Karpas-422 (cell line): Measurements from ENCODE around the gene DYNC1I1. TPM values are rescaled to one million over a fixed set of nuclear protein-coding genes. Genes with fewer than 3 reads are reported as not detected.

Experiments
- DNase-seq: peaks from one replicate; pipeline ENCODE4 v3.0.0-alpha.2; 2015
- H2AFZ ChIP-seq: fragments of 200-600 bp; sonication (generic); 2 replicates; pipeline ENCODE4 v1.6.1; 2014; ENCODE audit warnings: antibody characterized with exemption, low read length, mixed read lengths
- H3K27ac ChIP-seq: fragments of 200-600 bp; sonication (generic); 2 replicates; pipeline ENCODE4 v1.5.1; 2014; ENCODE audit warnings: mild to moderate bottlenecking, low read length, moderate library complexity
- H3K27me3 ChIP-seq: fragments of 200-600 bp; sonication (generic); 2 replicates; pipeline ENCODE4 v1.6.1; 2014; ENCODE audit warnings: low read length, mixed read lengths
- H3K36me3 ChIP-seq: fragments of 200-600 bp; sonication (generic); 2 replicates; pipeline ENCODE4 v1.6.1; 2014; ENCODE audit warnings: low read length, mixed read lengths; ENCODE audit not compliant: insufficient read depth
- H3K4me1 ChIP-seq: fragments of 200-600 bp; sonication (generic); 2 replicates; pipeline ENCODE4 v1.6.1; 2014; ENCODE audit warnings: mild to moderate bottlenecking, low read length, mixed read lengths
- H3K4me2 ChIP-seq: fragments of 200-600 bp; sonication (generic); 2 replicates; pipeline ENCODE4 v1.6.1; 2014; ENCODE audit warnings: low read length, low read depth, mild to moderate bottlenecking; ENCODE audit not compliant: poor library complexity, severe bottlenecking
- H3K4me3 ChIP-seq: fragments of 200-600 bp; sonication (generic); 2 replicates; pipeline ENCODE4 v1.5.1; 2014; ENCODE audit warnings: mild to moderate bottlenecking, antibody characterized with exemption, low read length, mixed read lengths
- H3K79me2 ChIP-seq: fragments of 200-600 bp; sonication (generic); 2 replicates; pipeline ENCODE4 v1.6.1; 2014; ENCODE audit warnings: mild to moderate bottlenecking, low read length, mixed read lengths
- H3K9ac ChIP-seq: fragments of 200-600 bp; sonication (generic); 2 replicates; pipeline ENCODE4 v1.6.0; 2014; ENCODE audit warnings: low read length
- H3K9me2 ChIP-seq: fragments of 200-600 bp; sonication (generic), shearing (Covaris generic); replicated peaks from 2 replicates; pipeline ENCODE4 v1.6.0; 2014; ENCODE audit warnings: mild to moderate bottlenecking, low read length, moderate library complexity; ENCODE audit not compliant: insufficient read depth
- H3K9me3 ChIP-seq: fragments of 300-700, 200-600 bp; sonication (generic); 2 replicates; pipeline ENCODE4 v1.6.1; 2014; ENCODE audit warnings: low read length, mixed read lengths
- H4K20me1 ChIP-seq: fragments of 200-600 bp; sonication (generic); 2 replicates; pipeline ENCODE4 v1.6.1; 2014; ENCODE audit warnings: mild to moderate bottlenecking, antibody characterized with exemption, low read length, low read depth; ENCODE audit not compliant: insufficient read depth
- total RNA-seq: library from RNA; depleted of rRNA; stranded (reverse); fragments of >200 nt; shearing (Covaris generic); gene quantifications from 2 replicates; pipeline ENCODE4 v1.2.3, GENCODE V29; 2014; ENCODE audit warnings: low replicate concordance

DYNC1I1 gene
- total RNA-seq, 1 experiment from 2014 or later, result not detected

DNA sequence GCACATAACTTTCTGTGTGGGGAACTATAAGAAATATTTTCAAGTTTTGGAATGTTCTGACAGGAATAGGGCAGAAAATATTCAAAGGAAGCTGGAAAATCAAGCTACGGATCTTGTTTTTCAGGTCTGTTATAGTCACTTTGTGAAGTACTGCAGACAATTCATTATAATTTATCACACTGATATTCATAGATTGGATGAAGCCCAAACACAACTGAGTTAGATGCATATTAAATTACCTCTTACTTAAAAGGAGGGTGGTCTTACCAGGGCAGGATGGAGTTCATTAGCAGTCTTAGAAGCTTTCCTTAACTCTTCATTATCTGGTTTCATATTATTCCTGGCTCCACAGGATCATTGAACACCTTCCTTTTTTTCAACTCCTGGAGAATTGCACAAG is 242.3 kb downstream of the DYNC1I1 start:
- Histone ChIP-seq H3K4me3 (no peak overlapping the region), H3K36me3 (no peaks in the 10 kb centered on the region), H3K79me2 (no peaks in the 10 kb centered on the region), H3K9me3 (no peaks in the 10 kb centered on the region), H3K27me3 (no peaks in the 10 kb centered on the region), H3K27ac (no peak overlapping the region), H4K20me1 (no peaks in the 10 kb centered on the region), H3K4me2 (no peak overlapping the region), H2AFZ (no peak overlapping the region), H3K4me1 (no peaks in the 10 kb centered on the region), H3K9me2 (no peaks in the 10 kb centered on the region), H3K9ac (no peak overlapping the region)
- no peak for DNase-seq

DNA sequence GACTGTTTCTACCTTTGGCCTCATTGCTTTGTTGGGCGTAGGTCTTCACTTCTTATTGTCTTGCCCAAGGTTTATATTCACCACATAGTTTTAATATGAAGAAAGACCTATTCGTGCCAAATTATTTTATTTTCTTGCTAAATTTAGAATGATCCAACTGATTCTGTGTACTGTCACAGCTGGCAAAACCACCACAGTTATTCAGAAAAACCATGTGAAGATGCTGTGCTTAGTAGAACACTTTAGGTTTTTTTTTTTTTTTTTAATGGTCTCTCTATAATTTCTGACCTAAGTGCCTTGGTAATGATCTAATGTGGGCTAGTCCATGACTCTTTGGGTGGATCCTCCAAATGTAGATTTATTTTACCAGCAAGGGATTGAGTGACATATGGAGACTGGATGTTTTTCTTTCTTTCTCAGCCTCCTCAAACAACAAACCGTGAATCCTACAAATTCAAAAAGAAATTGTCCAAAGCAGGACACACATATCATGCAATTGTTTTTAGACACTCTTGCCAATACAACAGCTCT is 243.8 kb downstream of the DYNC1I1 start:
- H3K79me2 ChIP-seq, result no peaks in the 10 kb centered on the region
- no peak overlapping the region for H3K9ac ChIP-seq
- H3K36me3 ChIP-seq, result no peaks in the 10 kb centered on the region
- no peak overlapping the region for H3K27ac ChIP-seq
- H2AFZ ChIP-seq, result no peak overlapping the region
- H4K20me1 ChIP-seq, result no peaks in the 10 kb centered on the region
- H3K4me1 ChIP-seq, result no peaks in the 10 kb centered on the region
- H3K9me2 ChIP-seq, result no peaks in the 10 kb centered on the region
- no peaks in the 10 kb centered on the region for H3K27me3 ChIP-seq
- DNase-seq, result no peak
- H3K9me3 ChIP-seq, result no peaks in the 10 kb centered on the region
- no peak overlapping the region for H3K4me3 ChIP-seq
- no peak overlapping the region for H3K4me2 ChIP-seq

GRCh38 chr7:96016735-96017134 is 244.4 kb downstream of the DYNC1I1 start:
- Histone ChIP-seq H3K4me1 (no peaks in the 10 kb centered on the region), H4K20me1 (no peaks in the 10 kb centered on the region), H3K27ac (no peak overlapping the region), H2AFZ (no peak overlapping the region), H3K36me3 (no peaks in the 10 kb centered on the region), H3K4me3 (no peak overlapping the region), H3K4me2 (no peak overlapping the region), H3K27me3 (no peaks in the 10 kb centered on the region), H3K9ac (no peak overlapping the region), H3K9me2 (no peaks in the 10 kb centered on the region), H3K9me3 (no peaks in the 10 kb centered on the region), H3K79me2 (no peaks in the 10 kb centered on the region)
- DNase-seq, result no peak

DNA sequence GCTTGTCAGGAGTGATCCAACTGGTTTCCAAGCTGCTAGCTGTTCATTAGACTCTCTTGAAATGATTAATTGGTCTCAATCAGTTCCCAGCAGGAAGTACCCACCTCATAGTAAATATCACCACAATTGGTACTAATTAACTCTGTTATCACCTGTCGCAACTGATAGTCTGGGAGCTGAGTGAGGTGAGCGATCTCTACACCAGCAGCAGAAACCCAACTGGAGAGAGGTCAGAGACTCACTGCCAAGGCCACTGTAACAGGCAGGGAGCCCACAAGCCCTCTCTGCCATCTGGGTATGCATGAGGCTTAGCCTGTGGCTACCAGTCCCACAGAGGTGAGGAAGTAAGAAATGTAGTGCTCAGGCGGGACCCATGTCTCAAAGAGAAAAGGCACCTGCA is 245.5 kb downstream of the DYNC1I1 start:
- Histone ChIP-seq H3K36me3 (no peaks in the 10 kb centered on the region), H4K20me1 (no peaks in the 10 kb centered on the region), H3K9ac (no peak overlapping the region), H3K27ac (no peak overlapping the region), H3K9me2 (no peaks in the 10 kb centered on the region), H2AFZ (no peak overlapping the region), H3K4me1 (no peaks in the 10 kb centered on the region), H3K79me2 (no peaks in the 10 kb centered on the region), H3K27me3 (no peaks in the 10 kb centered on the region), H3K4me2 (no peak overlapping the region), H3K9me3 (no peaks in the 10 kb centered on the region), H3K4me3 (no peak overlapping the region)
- DNase-seq, result no peak

GRCh38 chr7:96021568-96021967 is 249.2 kb downstream of the DYNC1I1 start:
- Histone ChIP-seq H3K36me3 (no peaks in the 10 kb centered on the region), H3K9me2 (no peaks in the 10 kb centered on the region), H3K79me2 (no peaks in the 10 kb centered on the region), H2AFZ (no peak overlapping the region), H3K9me3 (no peaks in the 10 kb centered on the region), H3K4me3 (no peak overlapping the region), H4K20me1 (no peaks in the 10 kb centered on the region), H3K27me3 (no peaks in the 10 kb centered on the region), H3K27ac (no peak overlapping the region), H3K4me2 (no peak overlapping the region), H3K4me1 (no peaks in the 10 kb centered on the region), H3K9ac (no peak overlapping the region)
- DNase-seq, result no peak

- Histone ChIP-seq H3K27me3 (no peaks in the 10 kb centered on the region), H3K9me3 (no peaks in the 10 kb centered on the region), H3K36me3 (no peaks in the 10 kb centered on the region)
These were observed 251.0 kb downstream of the DYNC1I1 start for GRCh38 chr7:96023387-96023786.

GRCh38 chr7:96026010-96026409 is 253.7 kb downstream of the DYNC1I1 start:
- Histone ChIP-seq H3K27ac (no peak overlapping the region), H2AFZ (no peak overlapping the region), H3K4me3 (no peak overlapping the region), H3K27me3 (no peaks in the 10 kb centered on the region), H3K9me3 (no peaks in the 10 kb centered on the region), H3K79me2 (no peaks in the 10 kb centered on the region), H3K9ac (no peak overlapping the region), H4K20me1 (no peaks in the 10 kb centered on the region), H3K36me3 (no peaks in the 10 kb centered on the region), H3K4me1 (no peaks in the 10 kb centered on the region), H3K9me2 (no peaks in the 10 kb centered on the region), H3K4me2 (no peak overlapping the region)
- no peak for DNase-seq

More at GRCh38 chr7:96023387-96023786, 251.0 kb downstream of the DYNC1I1 start:
- Histone ChIP-seq H3K4me1 (no peaks in the 10 kb centered on the region), H3K27ac (no peak overlapping the region), H3K4me2 (no peak overlapping the region), H3K4me3 (no peak overlapping the region), H3K79me2 (no peaks in the 10 kb centered on the region), H2AFZ (no peak overlapping the region), H4K20me1 (no peaks in the 10 kb centered on the region), H3K9me2 (no peaks in the 10 kb centered on the region), H3K9ac (no peak overlapping the region)
- no peak for DNase-seq

DNA sequence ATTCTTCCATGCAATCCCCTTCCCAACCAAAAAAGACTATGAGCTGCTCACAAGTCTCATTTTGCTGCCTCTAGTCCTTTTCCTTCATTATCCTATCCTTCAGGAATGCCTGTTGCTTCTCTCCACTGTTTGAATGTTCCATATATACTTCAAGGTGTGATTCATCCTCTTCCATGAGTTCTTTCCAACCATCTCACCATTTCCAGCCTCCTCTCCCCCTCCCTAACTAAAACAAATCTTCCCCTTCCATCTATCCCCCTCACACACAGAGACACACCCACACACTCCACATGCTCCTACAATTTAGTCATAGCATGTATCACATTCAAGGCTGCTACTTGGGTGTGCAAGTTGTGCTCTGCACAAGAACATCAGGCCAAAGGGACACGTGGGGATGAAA is 254.3 kb downstream of the DYNC1I1 start:
- Histone ChIP-seq H3K4me1 (no peaks in the 10 kb centered on the region), H3K27ac (no peak overlapping the region), H3K4me2 (no peak overlapping the region), H3K9me2 (no peaks in the 10 kb centered on the region), H4K20me1 (no peaks in the 10 kb centered on the region), H2AFZ (no peak overlapping the region), H3K9me3 (no peaks in the 10 kb centered on the region), H3K27me3 (no peaks in the 10 kb centered on the region), H3K9ac (no peak overlapping the region), H3K4me3 (no peak overlapping the region), H3K79me2 (no peaks in the 10 kb centered on the region), H3K36me3 (no peaks in the 10 kb centered on the region)
- no peak for DNase-seq

GRCh38 chr7:96028729-96029128 is 256.4 kb downstream of the DYNC1I1 start:
- Histone ChIP-seq H4K20me1 (no peaks in the 10 kb centered on the region), H2AFZ (no peak overlapping the region), H3K4me1 (no peaks in the 10 kb centered on the region), H3K9ac (no peak overlapping the region), H3K79me2 (no peaks in the 10 kb centered on the region), H3K27me3 (no peaks in the 10 kb centered on the region), H3K9me3 (no peaks in the 10 kb centered on the region), H3K4me2 (no peak overlapping the region), H3K27ac (no peak overlapping the region), H3K9me2 (no peaks in the 10 kb centered on the region), H3K4me3 (no peak overlapping the region), H3K36me3 (no peaks in the 10 kb centered on the region)
- no peak for DNase-seq
